GM23338 (cell line): ENCODE results near the gene PLPP7. TPM values are rescaled to one million over a fixed set of nuclear protein-coding genes. Genes with fewer than 3 reads are reported as not detected.

ENCODE experiments used
- CREB1 ChIP-seq: fragments of 250-450 bp; sonication (Bioruptor Pico); IDR thresholded peaks from 2 replicates; pipeline ENCODE4 v1.5.0; 2020; ENCODE audit warnings: low read depth, mild to moderate bottlenecking, moderate library complexity
- JUNB ChIP-seq: IDR thresholded peaks from one replicate; pipeline ENCODE4 v1.6.1; 2016; ENCODE audit warnings: antibody characterized with exemption; ENCODE audit not compliant: unreplicated experiment
- NANOG ChIP-seq: IDR thresholded peaks from 2 replicates; pipeline ENCODE4 v1.6.1; 2016; ENCODE audit warnings: antibody characterized with exemption, borderline replicate concordance
- POLR2AphosphoS5 ChIP-seq: IDR thresholded peaks from 2 replicates; pipeline ENCODE4 v1.6.1; 2016; ENCODE audit warnings: antibody characterized with exemption, low read depth
- REST ChIP-seq: IDR thresholded peaks from one replicate; pipeline ENCODE4 v1.6.1; 2018; ENCODE audit warnings: antibody characterized with exemption; ENCODE audit not compliant: unreplicated experiment
- STAT1 ChIP-seq: IDR thresholded peaks from one replicate; pipeline ENCODE4 v1.6.1; 2016; ENCODE audit warnings: antibody characterized with exemption; ENCODE audit not compliant: unreplicated experiment
- ZNF331 ChIP-seq: fragments of 250-450 bp; sonication (Bioruptor Pico); IDR thresholded peaks from 2 replicates; pipeline ENCODE4 v1.5.0; 2020; ENCODE audit warnings: low read depth, mild to moderate bottlenecking, moderate library complexity
- ZNF462 ChIP-seq: fragments of 250-450 bp; sonication (Bioruptor Pico); IDR thresholded peaks from 2 replicates; pipeline ENCODE4 v1.5.0; 2020; ENCODE audit warnings: mild to moderate bottlenecking, moderate library complexity
- polyA plus RNA-seq: library from polyadenylated mRNA; unstranded; fragments of >200 nt; fragmentation: Nextera tagmentation; extraction: Ambion mirVana; gene quantifications from 2 replicates; pipeline ENCODE4 v1.2.1, GENCODE V29; 2016
- total RNA-seq: library from RNA; depleted of rRNA; stranded (reverse); fragments of >200 nt; shearing (Covaris generic); gene quantifications from 2 replicates; pipeline ENCODE4 v1.2.3, GENCODE V29; 2014

Gene PLPP7
- total and polyA plus RNA-seq, 2 experiments from 2014 or later: 1.6 to 2.4 TPM

GRCh38 chr9:131288217-131288616 lies 1.3 kb upstream of the PLPP7 start (continued):
- TF ChIP-seq ZNF462 (CRISPR knock-in tag) (no peak), STAT1 (no peak), NANOG (no peak), CREB1 (CRISPR knock-in tag) (no peak), JUNB (no peak), REST (no peak), POLR2AphosphoS5 (no peak), ZNF331 (CRISPR knock-in tag) (no peak)
